Nephron progenitor cell (in vitro differentiated cells): ENCODE results near the gene SLC25A17.

Source experiments
- DNase-seq: peaks from one replicate; pipeline ENCODE4 v3.0.0; 2021
- H3K27ac Mint-ChIP-seq: 2 replicates; pipeline ENCODE4 v1.8.0; 2021; ENCODE audit warnings: mild to moderate bottlenecking, moderate library complexity, mixed read lengths
- H3K27me3 Mint-ChIP-seq: 2 replicates; pipeline ENCODE4 v1.8.0; 2021; ENCODE audit warnings: mild to moderate bottlenecking, low read depth, mixed read lengths; ENCODE audit not compliant: poor library complexity
- H3K36me3 Mint-ChIP-seq: 2 replicates; pipeline ENCODE4 v1.8.0; 2021; ENCODE audit warnings: low read depth, mixed read lengths
- H3K4me1 Mint-ChIP-seq: 2 replicates; pipeline ENCODE4 v1.8.0; 2021; ENCODE audit warnings: mixed read lengths
- H3K4me3 Mint-ChIP-seq: 2 replicates; pipeline ENCODE4 v1.8.0; 2021; ENCODE audit warnings: mild to moderate bottlenecking, moderate library complexity, mixed read lengths
- H3K9me3 Mint-ChIP-seq: 2 replicates; pipeline ENCODE4 v1.8.0; 2021; ENCODE audit warnings: mild to moderate bottlenecking, moderate library complexity, mixed read lengths
- CTCF ChIP-seq: fragments of 200-600 bp; sonication (generic); IDR thresholded peaks from 2 replicates; pipeline ENCODE4 v1.5.0; 2021; ENCODE audit warnings: antibody characterized with exemption

The SLC25A17 gene

GRCh38 chr22:40808018-40808841 lies 10.9 kb downstream of the SLC25A17 start:
- Mint-ChIP-seq H3K4me1 (peaks cover 5% of the 10 kb centered on the region), H3K4me3 (no peak overlapping the region), H3K36me3 (peaks cover 30% of the 10 kb centered on the region), H3K27ac (peak overlapping the region; percentile 53), H3K27me3 (no peaks in the 10 kb centered on the region), H3K9me3 (no peaks in the 10 kb centered on the region)
- TF ChIP-seq CTCF: no peak
- no peak for DNase-seq

- DNase-seq: no peak
- Mint-ChIP-seq H3K36me3 (peaks cover 34% of the 10 kb centered on the region), H3K27me3 (no peaks in the 10 kb centered on the region), H3K4me3 (no peak overlapping the region), H3K4me1 (peaks cover 5% of the 10 kb centered on the region), H3K9me3 (no peaks in the 10 kb centered on the region), H3K27ac (no peak overlapping the region)
- no peak for TF ChIP-seq CTCF
Observed at GRCh38 chr22:40806711-40807110, 12.4 kb downstream of the SLC25A17 start.

GRCh38 chr22:40805699-40806203 lies 13.4 kb downstream of the SLC25A17 start:
- H3K27ac Mint-ChIP-seq: peak overlapping the region; percentile 72
- no peak overlapping the region for H3K4me3 Mint-ChIP-seq
- TF ChIP-seq CTCF: no peak
- peaks cover 34% of the 10 kb centered on the region for H3K36me3 Mint-ChIP-seq
- no peak for DNase-seq
- H3K9me3 Mint-ChIP-seq: no peaks in the 10 kb centered on the region
- peaks cover 10% of the 10 kb centered on the region for H3K4me1 Mint-ChIP-seq
- H3K27me3 Mint-ChIP-seq: no peaks in the 10 kb centered on the region

- H3K4me1 Mint-ChIP-seq: peaks cover 10% of the 10 kb centered on the region
- no peak for DNase-seq
- TF ChIP-seq CTCF: no peak
Observed at GRCh38 chr22:40805239-40805638, 13.9 kb downstream of the SLC25A17 start.

GRCh38 chr22:40803321-40803720 lies 15.8 kb downstream of the SLC25A17 start:
- H3K9me3 Mint-ChIP-seq: no peaks in the 10 kb centered on the region
- H3K4me1 Mint-ChIP-seq: peaks cover 14% of the 10 kb centered on the region
- H3K27ac Mint-ChIP-seq: no peak overlapping the region
- TF ChIP-seq CTCF: no peak
- no peaks in the 10 kb centered on the region for H3K27me3 Mint-ChIP-seq
- DNase-seq: no peak
- H3K36me3 Mint-ChIP-seq: peaks cover 30% of the 10 kb centered on the region
- no peak overlapping the region for H3K4me3 Mint-ChIP-seq

More at GRCh38 chr22:40805239-40805638, 13.9 kb downstream of the SLC25A17 start:
- Mint-ChIP-seq H3K36me3 (peaks cover 34% of the 10 kb centered on the region), H3K27me3 (no peaks in the 10 kb centered on the region), H3K27ac (peak overlapping the region; percentile 88), H3K4me3 (no peak overlapping the region), H3K9me3 (no peaks in the 10 kb centered on the region)

- Mint-ChIP-seq H3K9me3 (no peaks in the 10 kb centered on the region), H3K27me3 (no peaks in the 10 kb centered on the region), H3K27ac (no peak overlapping the region), H3K36me3 (peaks cover 32% of the 10 kb centered on the region), H3K4me1 (peaks cover 12% of the 10 kb centered on the region), H3K4me3 (no peak overlapping the region)
- no peak for DNase-seq
- no peak for TF ChIP-seq CTCF
Observed at GRCh38 chr22:40799008-40799407, 20.1 kb downstream of the SLC25A17 start.
